Forelimb muscle (tissue), 1 donor: ENCODE data around the gene STXBP5. TPM values are rescaled to one million over a fixed set of nuclear protein-coding genes. Genes with fewer than 3 reads are reported as not detected.
"Not testable (repeated sequence)": the region's sequence is repeated elsewhere in the genome, so short reads cannot be mapped to it uniquely, and the experiment has no call there.

Experiments used
- DNase-seq: peaks from one replicate; pipeline ENCODE4 v3.0.0-alpha.2; 2013; ENCODE audit warnings: low read depth
- polyA plus RNA-seq: library from polyadenylated mRNA; unstranded; fragments of 120-200 nt; gene quantifications from one replicate; pipeline ENCODE4 v1.2.1, GENCODE V29; 2013; ENCODE audit not compliant: insufficient read length

STXBP5 gene
- polyA plus RNA-seq, 1 donor: 16.5 TPM

GRCh38 chr6:147246853-147247635 lies 42.8 kb downstream of the STXBP5 start:
- no peak for DNase-seq

- no peak for DNase-seq
Observed at GRCh38 chr6:147248859-147249258, 44.6 kb downstream of the STXBP5 start.

- DNase-seq: no peak
Observed at GRCh38 chr6:147251072-147251471, 46.9 kb downstream of the STXBP5 start.

- not testable (repeated sequence) for DNase-seq
Observed at GRCh38 chr6:147254929-147255473, 50.8 kb downstream of the STXBP5 start.

GRCh38 chr6:147255948-147256674 lies 51.9 kb downstream of the STXBP5 start:
- no peak for DNase-seq

- no peak for DNase-seq
Observed at GRCh38 chr6:147257760-147258159, 53.5 kb downstream of the STXBP5 start.

- DNase-seq: no peak
Observed at GRCh38 chr6:147260091-147260490, 55.9 kb downstream of the STXBP5 start.

GRCh38 chr6:147262946-147263345 lies 58.7 kb downstream of the STXBP5 start:
- DNase-seq: no peak

- DNase-seq: no peak
Observed at GRCh38 chr6:147266821-147267220, 62.6 kb downstream of the STXBP5 start.

GRCh38 chr6:147267658-147268057 lies 63.4 kb downstream of the STXBP5 start:
- DNase-seq: no peak

- no peak for DNase-seq
Observed at GRCh38 chr6:147268254-147268653, 64.0 kb downstream of the STXBP5 start.

- no peak for DNase-seq
Observed at GRCh38 chr6:147274012-147274411, 69.8 kb downstream of the STXBP5 start.

- no peak for DNase-seq
Observed at GRCh38 chr6:147274776-147275175, 70.6 kb downstream of the STXBP5 start.

GRCh38 chr6:147278891-147279290 lies 74.7 kb downstream of the STXBP5 start:
- DNase-seq: no peak

- no peak for DNase-seq
Observed at GRCh38 chr6:147279427-147279826, 75.2 kb downstream of the STXBP5 start.

- no peak for DNase-seq
Observed at GRCh38 chr6:147281895-147282565, 77.8 kb downstream of the STXBP5 start.

- no peak for DNase-seq
Observed at GRCh38 chr6:147282566-147282959, 78.3 kb downstream of the STXBP5 start.

GRCh38 chr6:147283460-147283859 lies 79.2 kb downstream of the STXBP5 start:
- peak; percentile 4 for DNase-seq

GRCh38 chr6:147285087-147285855 lies 81.1 kb downstream of the STXBP5 start:
- DNase-seq: peak; percentile 5

- no peak for DNase-seq
Observed at GRCh38 chr6:147287869-147288271, 83.7 kb downstream of the STXBP5 start.

- no peak for DNase-seq
Observed at GRCh38 chr6:147297124-147297523, 92.9 kb downstream of the STXBP5 start.
